HepG2 (cell line): ENCODE data around the gene MRPL9. TPM values are rescaled to one million over a fixed set of nuclear protein-coding genes. Genes with fewer than 3 reads are reported as not detected.

Source experiments
- ATAC-seq: fragments of 200-7000 bp; cut with Tn5 transposase; 3 replicates; pipeline ENCODE4 v1.9.1; 2020; ENCODE audit warnings: mild to moderate bottlenecking, moderate library complexity
- BruUV-seq: library from RNA; stranded (reverse); fragments of 400-500 nt; replicated peaks from 2 replicates; lab custom pipeline; 2021; lab: Mats Ljungman, UMichigan
- CTCF ChIA-PET: fragments of 300-600 bp; formaldehyde crosslinking; extraction: SDS; loops from one replicate; lab custom pipeline; 2021; ENCODE audit warnings: low total read pairs, inconsistent platforms, low intra/inter-chr PET ratio; lab: Yijun Ruan, JAX
- POLR2A ChIA-PET: fragments of 350-600 bp; sonication (Branson Sonifier 250); formaldehyde crosslinking; loops from one replicate; lab custom pipeline; 2020; ENCODE audit warnings: antibody characterized with exemption, inconsistent platforms; lab: Yijun Ruan, JAX
- DNase-seq: peaks from one replicate; pipeline ENCODE4 v3.0.0-alpha.2; 2015; ENCODE audit warnings: low spot score
- FAIRE-seq: peaks from 3 replicates; lab custom pipeline; 2011; peaks lifted over from hg19 to GRCh38; lab: Jason Lieb, UNC
- H2AFZ ChIP-seq: one replicate; pipeline ENCODE4 v1.6.1; 2011; ENCODE audit warnings: low read length, inconsistent platforms
- H3K27ac ChIP-seq: fragments of 300-600 bp; 3 replicates; pipeline ENCODE4 v1.8.0; 2011; ENCODE audit warnings: mixed run types, mild to moderate bottlenecking, mixed read lengths, low read length, inconsistent platforms; ENCODE audit not compliant: insufficient read depth; ENCODE audit errors: extremely low read length
- H3K27me3 ChIP-seq, 2 experiments: fragments of 200-600 bp in 1 of 2; 2 replicates in 1 of 2; 3 replicates in 1 of 2; pipeline versions ENCODE4 v1.6.0 to v1.8.0; 2011; ENCODE audit warnings: low read length in 2 of 2, mild to moderate bottlenecking in 2 of 2, moderate library complexity in 2 of 2, inconsistent platforms in 1 of 2; ENCODE audit not compliant: insufficient read depth in 2 of 2, control insufficient read depth in 1 of 2
- H3K36me3 ChIP-seq, 2 experiments: fragments of 200-600 bp in 1 of 2; replicated peaks in 1 of 2; 2 replicates in 1 of 2; 3 replicates in 1 of 2; pipeline versions ENCODE4 v1.5.1 to v1.8.0; 2011; ENCODE audit warnings: low read length in 2 of 2, inconsistent platforms in 1 of 2; ENCODE audit not compliant: insufficient read depth in 2 of 2, control insufficient read depth in 1 of 2
- H3K4me1 ChIP-seq: 2 replicates; pipeline ENCODE4 v1.5.1; 2012; ENCODE audit warnings: low read length, inconsistent platforms; ENCODE audit not compliant: insufficient read depth
- H3K4me2 ChIP-seq: 2 replicates; pipeline ENCODE4 v1.6.0; 2011; ENCODE audit warnings: low read depth, low read length, inconsistent platforms
- H3K4me3 ChIP-seq, 3 experiments: fragments of 200-600 bp in 1 of 3; sonication (generic), shearing (Covaris generic) in 1 of 3; replicated peaks in 1 of 3; 2 replicates each; pipeline ENCODE4 v1.5.1; 2011 to 2016; ENCODE audit warnings: low read length in 3 of 3, inconsistent platforms in 2 of 3, low read depth in 2 of 3, mild to moderate bottlenecking in 2 of 3, control low read depth in 1 of 3, mixed read lengths in 1 of 3; ENCODE audit not compliant: insufficient read depth in 1 of 3
- H3K79me2 ChIP-seq: one replicate; pipeline ENCODE4 v1.6.1; 2011; ENCODE audit warnings: low read length, inconsistent platforms; ENCODE audit not compliant: insufficient read depth
- H3K9ac ChIP-seq: 2 replicates; pipeline ENCODE4 v1.6.0; 2011; ENCODE audit warnings: mild to moderate bottlenecking, low read depth, low read length, inconsistent platforms; ENCODE audit not compliant: insufficient read depth
- H3K9me3 ChIP-seq: 2 replicates; pipeline ENCODE4 v1.5.1; 2012; ENCODE audit warnings: mild to moderate bottlenecking, low read length
- H4K20me1 ChIP-seq: 2 replicates; pipeline ENCODE4 v1.6.0; 2011; ENCODE audit warnings: inconsistent platforms, mild to moderate bottlenecking, low read length, moderate library complexity; ENCODE audit not compliant: insufficient read depth
- EHMT2 ChIP-seq: fragments of 200-600 bp; sonication (generic); IDR thresholded peaks from 2 replicates; pipeline ENCODE4 v1.7.0; 2017; ENCODE audit warnings: antibody characterized with exemption, low read depth, low read length, borderline replicate concordance
- MAF1 ChIP-seq: sonication (generic); formaldehyde crosslinking; IDR thresholded peaks from 2 replicates; pipeline ENCODE4 v1.5.0; 2020; ENCODE audit warnings: missing genetic modification reagents, borderline replicate concordance
- ZBTB7B ChIP-seq: sonication (generic); formaldehyde crosslinking; IDR thresholded peaks from 2 replicates; pipeline ENCODE4 v1.4.0; 2020; ENCODE audit warnings: missing genetic modification reagents
- ZNF230 ChIP-seq: sonication (generic); formaldehyde crosslinking; IDR thresholded peaks from 2 replicates; pipeline ENCODE4 v1.4.0; 2020; ENCODE audit warnings: mild to moderate bottlenecking, missing genetic modification reagents
- ZSCAN20 ChIP-seq: sonication (generic); formaldehyde crosslinking; IDR thresholded peaks from 2 replicates; pipeline ENCODE4 v1.4.0; 2020; ENCODE audit warnings: missing genetic modification reagents, mild to moderate bottlenecking, borderline replicate concordance
- WGBS: methylation state at CpG from one replicate; pipeline ENCODE4 v1.1.6; 2017; ENCODE audit warnings: low lambda C conversion rate; 5-methylcytosine and 5-hydroxymethylcytosine counted together
- in situ Hi-C: cut with HindIII; loops from 2 replicates; pipeline ENCODE4 v1.10.0; 2017; ENCODE audit warnings: low pct_unique_long_range_greater_than_20kb; ENCODE audit not compliant: extremely low pct_ligation_motif_present
- intact Hi-C: fragments of 100-400 bp; cut with micrococcal nuclease; formaldehyde crosslinking; loops from one replicate; pipeline ENCODE4 v1.10.0; 2022; ENCODE audit not compliant: unreplicated experiment
- polyA plus RNA-seq, 8 experiments: library from polyadenylated mRNA; depleted of rRNA in 3 of 8; stranded (reverse) in 7 of 8; unstranded in 1 of 8; fragments of >200 nt; fragmentation: Illumina TruSeq in 4 of 8; extraction: Trizol in 4 of 8; gene quantifications; 2 replicates each; pipeline versions ENCODE4 v1.2.1 to v1.2.3, GENCODE V29; 2011 to 2016; ENCODE audit warnings: low read depth in 4 of 8, missing spikeins in 1 of 8, mixed read lengths in 1 of 8; ENCODE audit not compliant: insufficient read depth in 1 of 8
- total RNA-seq, 5 experiments: library from RNA; depleted of rRNA; stranded (reverse); fragments of >200 nt; fragmentation: Illumina TruSeq; extraction: Trizol; gene quantifications; 2 replicates each; pipeline ENCODE4 v1.2.3, GENCODE V29; 2016; ENCODE audit warnings: low read depth in 1 of 5

Gene MRPL9
- total and polyA plus RNA-seq, 2 of the 13 experiments (the other 11 are each of a cell fraction or from before 2014, with no cell fraction given) = 72.1 to 107 TPM

GRCh38 chr1:151716771-151717631 lies 46.3 kb downstream of the MRPL9 start, which contains the start of gene CELF3 (continued):
- no peak for TF ChIP-seq ZNF230 (CRISPR knock-in tag)
- TF ChIP-seq ZSCAN20 = no peak
- TF ChIP-seq EHMT2 = peak; percentile 87; the same call in 1 of the 2 replicates

GRCh38 chr1:151716405-151716762 lies 46.9 kb downstream of the MRPL9 start:
- H4K20me1 ChIP-seq = no peaks in the 10 kb centered on the region
- peak overlapping the region in 1 of 3 experiments; percentile 36; a peak in 1 of 6 replicates for H3K4me3 ChIP-seq
- H2AFZ ChIP-seq = no peak overlapping the region
- TF ChIP-seq ZBTB7B (CRISPR knock-in tag) (0 out of 2 replicates have a peak, but pooled peaks have one; percentile 1), MAF1 (CRISPR knock-in tag) (no peak)
- H3K79me2 ChIP-seq = no peaks in the 10 kb centered on the region
- H3K27me3 ChIP-seq = peaks cover 3 to 36% of the 10 kb centered on the region in 2 experiments
- 8% methylated on average over 5 of the region's 11 CpGs for WGBS
- no peak overlapping the region for H3K9ac ChIP-seq
- ChIA-PET CTCF (interaction anchor here (1.1 kb wide), 1 partner anchor 19 kb away, joined by 7 read pairs; no protein-coding TSS in a partner anchor), POLR2A (no interaction called here)
- DNase-seq (no peak), ATAC-seq (no peak), FAIRE-seq (no peak)
- intact Hi-C loops (no loop called here), in situ Hi-C loops (loop anchor here (10.0 kb wide), 1 partner anchor 118 kb away; the partner anchor contains the start of genes C2CD4D and RORC)
- peak overlapping the region; percentile 56 for H3K4me2 ChIP-seq
- H3K36me3 ChIP-seq = no peaks in the 10 kb centered on the region
- H3K9me3 ChIP-seq = no peaks in the 10 kb centered on the region
- H3K27ac ChIP-seq = no peak overlapping the region
- H3K4me1 ChIP-seq = peaks cover 61% of the 10 kb centered on the region
- BruUV-seq = no TSS peak
